Omental fat pad (tissue), 4 donors: ENCODE data around the gene AOAH. TPM values are rescaled to one million over a fixed set of nuclear protein-coding genes. Genes with fewer than 3 reads are reported as not detected.

ENCODE experiments used
- ATAC-seq: fragments of 150-250 bp; one replicate; pipeline ENCODE4 v1.9.1; 2016; ENCODE audit warnings: mild to moderate bottlenecking, moderate library complexity; ENCODE audit not compliant: low FRiP score
- DNase-seq: peaks from one replicate; pipeline ENCODE4 v3.0.0-alpha.2; 2019; ENCODE audit warnings: low spot score
- total RNA-seq, 4 donors: library from RNA; depleted of rRNA; stranded (reverse); fragments of >200 nt; gene quantifications; one replicate each; pipeline ENCODE4 v1.1.0, GENCODE V29; 2016
- TF ChIP-seq, protein P1 (sequence below), 3 donors: fragments of 450-650 bp; IDR thresholded peaks; one replicate each; pipeline ENCODE4 v1.5.1; 2016 to 2017; ENCODE audit warnings: antibody characterized with exemption in 3 of 3, mild to moderate bottlenecking in 3 of 3, moderate library complexity in 2 of 3

The AOAH gene
- total RNA-seq, 4 donors from 2014 or later, result 5.8 to 27.9 (median 16.7) TPM

DNA sequence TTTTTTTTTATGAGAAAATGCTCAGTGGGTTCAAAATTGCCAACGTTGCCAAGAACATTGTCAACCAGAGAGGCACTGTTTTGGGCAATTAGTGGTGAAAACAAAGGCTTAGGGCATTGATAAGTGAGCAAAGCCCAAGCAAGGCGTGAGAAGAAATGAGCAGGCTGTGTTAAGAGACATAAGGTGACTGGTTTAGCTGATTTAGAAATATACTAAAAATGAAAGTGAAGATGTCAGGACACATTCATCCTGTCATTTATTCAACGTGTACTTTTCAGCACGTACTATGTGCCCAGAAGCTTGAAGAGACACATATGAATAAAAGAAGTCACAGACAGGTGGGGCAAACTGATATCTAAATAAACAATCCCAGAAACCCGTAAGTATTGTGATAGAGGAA is 31.8 kb downstream of the AOAH start:
- DNase-seq, result no peak
- TF ChIP-seq, protein P1, sequence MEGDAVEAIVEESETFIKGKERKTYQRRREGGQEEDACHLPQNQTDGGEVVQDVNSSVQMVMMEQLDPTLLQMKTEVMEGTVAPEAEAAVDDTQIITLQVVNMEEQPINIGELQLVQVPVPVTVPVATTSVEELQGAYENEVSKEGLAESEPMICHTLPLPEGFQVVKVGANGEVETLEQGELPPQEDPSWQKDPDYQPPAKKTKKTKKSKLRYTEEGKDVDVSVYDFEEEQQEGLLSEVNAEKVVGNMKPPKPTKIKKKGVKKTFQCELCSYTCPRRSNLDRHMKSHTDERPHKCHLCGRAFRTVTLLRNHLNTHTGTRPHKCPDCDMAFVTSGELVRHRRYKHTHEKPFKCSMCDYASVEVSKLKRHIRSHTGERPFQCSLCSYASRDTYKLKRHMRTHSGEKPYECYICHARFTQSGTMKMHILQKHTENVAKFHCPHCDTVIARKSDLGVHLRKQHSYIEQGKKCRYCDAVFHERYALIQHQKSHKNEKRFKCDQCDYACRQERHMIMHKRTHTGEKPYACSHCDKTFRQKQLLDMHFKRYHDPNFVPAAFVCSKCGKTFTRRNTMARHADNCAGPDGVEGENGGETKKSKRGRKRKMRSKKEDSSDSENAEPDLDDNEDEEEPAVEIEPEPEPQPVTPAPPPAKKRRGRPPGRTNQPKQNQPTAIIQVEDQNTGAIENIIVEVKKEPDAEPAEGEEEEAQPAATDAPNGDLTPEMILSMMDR (IDR thresholded peaks at IDR 0.05), result no peak
- ATAC-seq, result no peak

DNA sequence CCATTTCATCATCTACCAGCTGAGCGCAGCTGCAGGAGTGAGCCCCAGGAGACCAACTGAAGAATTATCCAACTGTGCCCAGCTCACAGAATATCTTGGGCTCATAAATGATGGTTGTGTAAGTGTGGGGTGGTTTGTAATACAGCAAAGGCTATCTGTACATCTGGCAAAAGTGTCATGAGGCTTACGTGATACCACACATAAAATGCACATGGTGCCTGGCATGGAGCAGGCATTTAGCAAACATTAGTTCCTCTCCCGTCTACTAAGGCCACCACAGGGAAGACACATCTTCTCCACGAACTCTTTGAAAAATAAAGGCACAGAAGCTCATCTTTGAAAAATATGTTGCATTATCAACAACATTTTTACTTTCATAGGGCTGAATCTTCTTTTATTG is 32.3 kb downstream of the AOAH start:
- ATAC-seq (no peak), DNase-seq (no peak)
- TF ChIP-seq, protein P1 (IDR thresholded peaks at IDR 0.05), result no peak

DNA sequence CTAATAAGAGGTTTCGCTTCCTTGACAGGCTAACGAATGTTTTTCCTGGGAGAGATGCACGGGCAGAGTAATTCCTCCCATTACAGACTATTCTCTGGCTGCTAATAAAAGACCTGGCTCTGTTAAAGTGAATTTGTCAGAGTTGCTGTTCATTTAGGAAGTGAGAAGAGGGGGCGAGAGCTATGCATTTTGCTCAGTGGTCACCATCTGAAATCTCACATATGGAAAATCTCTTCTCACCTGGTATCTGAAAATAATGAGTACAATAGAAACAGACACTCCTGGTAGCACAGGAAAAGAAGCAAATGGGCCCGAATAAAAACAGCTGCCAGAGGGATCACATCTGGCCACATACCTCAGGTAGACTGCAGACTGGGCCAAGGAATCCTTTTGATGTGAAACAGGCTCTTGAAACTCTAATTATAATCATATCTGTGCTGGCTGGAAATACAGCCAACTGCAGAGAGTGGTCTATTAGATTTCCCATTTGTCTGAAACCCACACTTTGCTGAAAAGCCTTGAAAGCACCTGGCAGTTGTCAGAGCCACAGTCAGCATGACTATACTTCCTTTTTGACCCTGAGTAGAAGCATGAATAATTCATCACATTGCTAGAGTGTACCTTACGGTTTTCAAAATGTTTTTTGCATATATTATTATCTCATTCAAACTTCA is 33.6 kb downstream of the AOAH start:
- TF ChIP-seq, protein P1 (IDR thresholded peaks at IDR 0.05), result no peak
- DNase-seq (no peak), ATAC-seq (no peak)

DNA sequence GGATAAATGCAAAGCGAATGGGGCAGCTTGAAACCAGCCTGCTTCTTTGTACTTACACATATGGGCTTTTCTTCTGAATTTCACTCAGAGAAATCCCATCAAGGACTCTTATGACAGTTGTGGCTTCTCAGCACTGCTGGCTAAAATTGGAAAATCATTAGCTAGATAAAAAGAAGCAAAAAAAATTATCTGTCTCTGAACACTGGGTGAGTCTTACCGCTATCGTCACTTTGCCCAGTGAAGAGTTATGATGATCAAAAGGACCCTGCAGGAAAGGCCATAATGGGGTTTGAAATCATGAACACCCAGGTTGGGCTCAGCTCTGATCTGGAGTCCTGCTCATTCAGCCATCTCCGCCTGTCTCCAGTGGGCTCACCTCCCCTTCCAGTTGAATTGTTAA is 34.3 kb downstream of the AOAH start:
- no peak for ATAC-seq
- TF ChIP-seq, protein P1 (IDR thresholded peaks at IDR 0.05), result no peak

DNA sequence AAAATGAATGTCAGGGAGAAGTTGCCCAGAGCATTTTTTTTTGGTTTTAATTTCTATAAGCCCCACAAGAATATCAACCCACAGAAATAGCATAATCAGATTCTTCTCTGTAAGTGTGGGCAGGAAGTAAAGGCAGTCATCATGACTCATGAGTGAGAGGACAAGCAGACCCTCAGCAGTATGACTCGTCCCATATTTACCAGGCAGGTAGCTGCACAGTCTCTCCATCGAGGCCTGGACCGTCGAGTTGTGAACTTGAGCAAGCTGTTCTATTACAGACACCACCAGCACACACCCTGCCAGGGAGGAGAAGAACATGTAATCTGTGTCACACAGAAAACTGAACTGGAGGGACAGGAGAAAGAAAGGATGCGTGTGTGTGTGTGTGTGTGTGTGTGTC is 37.8 kb downstream of the AOAH start:
- TF ChIP-seq, protein P1 (IDR thresholded peaks at IDR 0.05), result no peak
- ATAC-seq, result peak; percentile 29
- no peak for DNase-seq

More for the DNA sequence above, 34.3 kb downstream of the AOAH start:
- DNase-seq, result no peak

DNA sequence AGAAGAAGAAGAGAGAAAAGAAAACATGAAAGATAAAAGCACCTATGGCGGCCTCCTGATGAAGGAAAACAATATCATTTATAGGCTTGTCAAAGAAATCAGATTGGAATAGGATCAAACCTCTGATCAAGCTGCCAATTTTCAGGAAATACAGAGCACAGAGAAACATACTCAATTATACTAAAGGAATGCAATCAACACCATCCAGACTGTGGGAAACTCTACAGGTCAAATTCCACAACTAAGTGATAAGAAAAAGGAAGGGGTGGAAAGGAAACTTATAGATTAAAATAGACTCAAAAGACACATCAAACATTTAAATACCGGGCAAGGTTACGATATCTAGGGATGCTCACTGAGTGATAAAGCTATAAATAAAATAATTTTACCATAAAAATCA is 39.3 kb downstream of the AOAH start:
- DNase-seq, result no peak
- TF ChIP-seq, protein P1 (IDR thresholded peaks at IDR 0.05), result no peak
- ATAC-seq, result no peak

DNA sequence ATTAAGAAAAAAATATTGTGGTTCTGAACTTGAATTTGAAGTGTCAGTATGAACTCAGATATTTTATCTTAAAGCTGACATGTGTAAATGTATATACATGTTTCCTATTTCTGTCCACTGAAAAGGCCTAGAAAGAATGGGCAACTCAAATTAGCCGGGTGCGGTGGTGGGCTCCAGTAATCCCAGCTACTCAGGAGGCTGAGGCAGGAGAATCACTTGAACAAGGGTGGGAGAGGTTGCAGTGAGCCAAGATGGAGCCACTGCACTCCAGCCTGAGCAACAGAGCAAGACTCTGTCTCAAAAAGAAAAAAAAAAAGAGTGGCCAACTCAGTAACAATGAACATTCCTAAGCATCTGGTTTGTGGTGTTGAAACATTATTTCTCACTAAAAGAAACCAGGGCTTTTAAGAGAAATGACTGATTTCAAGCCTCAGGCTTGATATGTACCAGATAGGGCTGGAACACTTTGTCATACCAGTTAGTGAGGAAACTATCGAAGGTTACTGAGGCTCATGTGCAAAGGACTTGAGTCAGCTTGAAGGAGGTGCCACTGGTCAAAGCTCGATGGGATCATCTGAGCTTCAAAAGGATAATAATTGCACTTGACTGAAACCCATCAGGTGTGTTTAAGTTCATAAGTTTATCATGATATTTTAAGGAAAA is 40.5 kb downstream of the AOAH start:
- no peak for ATAC-seq
- DNase-seq, result no peak
- TF ChIP-seq, protein P1 (IDR thresholded peaks at IDR 0.05), result no peak
